GM19438 (cell line): Measurements from ENCODE around the gene LCA5.
"Not testable (repeated sequence)": the region's sequence is repeated elsewhere in the genome, so short reads cannot be mapped to it uniquely, and the experiment has no call there.

Experiments used
- ATAC-seq: cut with Tn5 transposase; IDR thresholded peaks from one replicate; pipeline ENCODE4 v1.9.1; 2021; ENCODE audit warnings: low read depth; ENCODE audit not compliant: unreplicated experiment

LCA5 gene

GRCh38 chr6:79468116-79468515, 69.1 kb downstream of the LCA5 start:
- ATAC-seq = no peak

DNA sequence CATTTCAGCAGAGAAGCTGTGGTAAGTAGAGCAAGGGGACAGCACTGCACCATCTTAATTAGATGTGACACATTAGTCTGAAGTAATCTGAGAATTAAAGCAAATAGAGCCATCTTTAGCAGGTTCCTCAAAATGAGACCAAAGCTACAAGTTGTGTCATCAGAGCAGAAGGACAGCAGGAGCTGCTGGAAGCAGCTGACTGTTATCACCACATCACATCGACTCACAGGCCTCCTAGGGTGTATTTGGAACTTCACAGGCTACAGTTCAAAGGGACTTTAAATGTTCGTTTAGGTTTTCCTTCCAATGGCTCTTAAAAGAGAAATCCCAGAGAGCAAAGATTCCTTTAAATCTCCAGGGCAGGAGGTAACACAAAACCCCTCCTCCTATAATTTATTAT, 69.5 kb downstream of the LCA5 start:
- ATAC-seq = no peak

GRCh38 chr6:79466207-79466834, 70.9 kb downstream of the LCA5 start:
- ATAC-seq = no peak

GRCh38 chr6:79465381-79465780, 71.8 kb downstream of the LCA5 start:
- no peak for ATAC-seq

DNA sequence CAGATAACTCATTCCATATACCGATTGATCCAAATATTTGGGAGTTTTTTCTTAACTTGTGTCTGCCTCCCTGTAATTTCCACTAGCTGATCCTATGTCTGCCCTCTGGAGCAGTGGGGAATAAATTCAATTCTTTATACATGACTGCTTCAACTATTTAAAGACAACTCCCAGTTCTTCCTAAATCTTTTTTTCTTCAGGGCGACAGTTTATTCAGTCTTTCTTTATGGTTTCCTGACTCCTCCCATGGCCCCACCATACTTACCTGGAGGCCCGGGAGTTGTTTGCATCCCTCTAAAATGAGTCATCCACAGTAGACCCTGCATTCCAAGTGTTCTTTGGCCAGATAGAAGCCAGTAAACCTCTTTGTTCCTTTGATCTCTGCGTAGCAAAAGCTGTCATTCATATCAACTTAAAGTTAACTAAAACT, 73.6 kb downstream of the LCA5 start:
- no peak for ATAC-seq

DNA sequence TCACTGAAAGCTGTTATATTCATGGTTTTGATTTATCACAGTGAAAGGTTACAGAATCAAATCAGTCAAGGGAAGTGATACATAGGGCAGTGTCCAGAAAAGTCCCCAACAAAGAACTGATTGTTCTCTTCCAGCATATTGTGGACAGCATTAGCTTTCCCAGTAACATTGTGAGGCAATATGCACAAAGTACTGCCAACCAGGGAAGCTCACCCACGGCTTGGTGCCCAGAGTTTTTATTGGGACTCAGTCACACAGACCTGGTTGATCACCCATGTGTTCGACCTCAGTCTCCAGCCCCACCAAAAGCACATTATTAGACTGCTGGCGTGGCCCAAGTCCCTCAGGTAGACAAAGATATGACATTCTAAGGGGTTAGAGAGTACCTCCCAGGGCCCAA, 76.0 kb downstream of the LCA5 start:
- ATAC-seq = no peak

DNA sequence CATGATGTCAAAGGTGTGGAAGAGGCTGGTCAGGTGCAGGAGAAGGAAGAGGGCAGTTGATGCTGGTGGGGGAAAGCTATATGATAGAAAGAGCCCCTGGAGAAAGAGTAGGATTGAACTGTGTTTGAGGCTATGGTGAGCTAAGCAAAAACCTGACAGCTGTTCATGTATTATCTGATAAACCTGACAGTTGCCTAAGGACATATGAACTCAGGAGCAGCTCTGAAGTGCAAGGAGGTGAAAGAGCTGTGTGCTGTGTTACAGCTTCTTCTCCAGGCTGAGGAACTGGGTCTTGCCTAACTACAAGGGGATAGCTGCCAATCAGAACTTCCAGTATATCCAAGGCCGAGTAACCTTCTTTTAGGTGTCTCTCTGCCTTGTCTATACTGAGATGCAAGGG, 81.8 kb downstream of the LCA5 start:
- ATAC-seq = no peak

DNA sequence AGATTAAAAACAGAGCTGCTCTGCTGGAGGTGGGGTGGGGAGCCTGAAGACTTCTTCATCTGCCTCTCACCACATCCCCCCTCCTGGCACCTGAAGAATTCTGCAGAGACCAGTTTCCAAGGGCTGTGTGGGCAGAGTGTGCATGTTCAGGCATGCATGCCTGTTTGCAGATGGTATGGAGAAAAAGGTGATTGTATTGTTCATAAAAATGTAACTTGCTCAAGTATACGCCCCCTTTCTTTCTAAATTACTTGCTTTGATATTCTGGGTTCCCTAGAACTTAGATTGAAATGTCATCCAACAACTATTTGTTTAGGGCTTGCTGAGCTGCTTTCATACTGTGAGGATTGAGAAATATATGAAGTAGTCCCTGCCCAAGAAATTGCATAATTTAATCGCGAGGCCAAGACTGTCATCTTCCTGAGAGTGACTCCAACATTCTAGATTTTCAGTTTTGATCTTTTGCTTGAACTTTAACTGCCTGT, 83.6 kb downstream of the LCA5 start:
- ATAC-seq = no peak

- ATAC-seq = no peak
Measured at GRCh38 chr6:79450984-79451383, 86.2 kb downstream of the LCA5 start.

GRCh38 chr6:79446006-79446405, 91.2 kb downstream of the LCA5 start:
- no peak for ATAC-seq

DNA sequence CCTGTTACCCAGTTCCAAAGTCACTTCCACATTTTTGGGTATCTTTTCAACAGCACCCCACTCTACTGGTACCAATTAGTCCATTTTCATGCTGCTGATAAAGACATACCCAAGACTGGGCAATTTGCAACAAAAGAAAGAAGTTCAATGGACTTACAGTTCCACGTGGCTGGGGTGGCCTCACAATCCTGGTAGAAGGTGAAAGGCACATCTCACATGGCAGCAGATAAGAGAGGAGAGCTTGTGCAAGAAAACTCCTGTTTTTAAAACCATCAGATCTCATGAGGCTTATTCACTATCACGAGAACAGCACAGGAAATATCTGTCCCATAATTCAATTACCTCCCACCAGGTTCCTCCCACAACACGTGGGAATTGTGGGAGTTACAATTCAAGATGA, 93.4 kb downstream of the LCA5 start:
- not testable (repeated sequence) for ATAC-seq

GRCh38 chr6:79441192-79441591, 96.0 kb downstream of the LCA5 start:
- ATAC-seq = no peak

DNA sequence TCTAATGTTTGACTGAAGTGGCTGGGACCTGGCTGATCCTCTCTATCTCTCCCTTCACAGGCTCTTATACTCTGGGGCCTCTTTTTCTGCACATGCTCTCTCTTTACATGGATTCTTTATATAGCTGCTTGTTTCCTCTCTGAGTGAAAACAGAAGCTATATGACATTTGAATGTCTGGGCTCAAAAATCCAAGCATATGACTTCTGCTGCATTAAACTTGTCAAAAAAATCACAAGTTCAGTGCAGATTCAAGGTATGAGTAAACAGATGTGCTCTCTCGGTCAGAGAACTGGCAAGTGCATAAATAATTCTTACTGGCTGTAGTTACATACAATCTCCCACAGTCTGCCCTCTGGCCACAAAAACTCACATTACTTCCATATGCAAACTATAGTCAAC, 96.6 kb downstream of the LCA5 start:
- no peak for ATAC-seq

GRCh38 chr6:79438030-79438429, 99.2 kb downstream of the LCA5 start:
- no peak for ATAC-seq

DNA sequence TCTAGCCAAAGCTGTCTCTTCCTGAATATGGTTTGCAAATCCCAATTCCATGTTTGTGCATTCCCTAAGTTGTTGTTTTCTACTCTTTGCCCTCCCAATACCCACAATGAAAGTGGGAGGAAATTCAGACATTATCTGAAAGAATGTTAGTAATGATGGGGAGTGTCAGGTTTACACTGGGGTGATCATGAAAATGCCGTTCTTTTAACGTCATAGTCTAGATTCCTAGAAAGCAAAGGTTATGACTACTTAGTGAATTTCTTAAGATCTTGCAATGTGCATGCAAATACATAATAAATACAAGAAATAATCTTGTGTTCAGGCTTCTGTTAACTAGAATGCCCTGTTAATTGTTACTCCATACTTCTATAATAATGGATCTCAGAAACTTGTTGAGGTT, 101.0 kb downstream of the LCA5 start:
- no peak for ATAC-seq

GRCh38 chr6:79435746-79436145, 101.5 kb downstream of the LCA5 start:
- no peak for ATAC-seq
